Activated CD8-positive, alpha-beta memory T cell treated with anti-CD3 and anti-CD28 coated beads for 4 hours (primary cell): Measurements from ENCODE around the gene FAU.

Source experiments
- DNase-seq, 2 donors: peaks; one replicate each; pipeline ENCODE4 v3.0.0-alpha.2; 2020; ENCODE audit warnings: low read depth in 2 of 2

FAU gene

DNA sequence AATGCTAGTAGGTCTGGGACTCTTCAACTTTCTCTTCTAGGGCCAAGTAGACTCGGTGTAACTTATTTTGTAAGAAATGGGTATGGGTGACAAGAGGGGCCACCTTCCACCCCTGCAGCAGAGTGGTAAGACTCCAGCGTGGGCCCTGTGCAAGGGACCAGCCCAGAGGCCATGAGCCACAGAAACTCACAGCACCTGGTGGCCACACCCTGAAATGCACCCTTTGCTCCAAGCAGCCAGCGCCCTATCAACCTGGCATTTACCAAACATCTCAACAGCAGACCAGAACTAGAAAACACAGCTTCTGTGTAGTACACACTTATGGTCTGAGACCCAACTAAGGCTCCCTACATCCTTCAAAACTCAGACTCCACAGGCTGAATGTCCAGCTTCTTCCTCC is 43.8 kb downstream of the FAU start:
- DNase-seq: peak; percentile 23 to 45

DNA sequence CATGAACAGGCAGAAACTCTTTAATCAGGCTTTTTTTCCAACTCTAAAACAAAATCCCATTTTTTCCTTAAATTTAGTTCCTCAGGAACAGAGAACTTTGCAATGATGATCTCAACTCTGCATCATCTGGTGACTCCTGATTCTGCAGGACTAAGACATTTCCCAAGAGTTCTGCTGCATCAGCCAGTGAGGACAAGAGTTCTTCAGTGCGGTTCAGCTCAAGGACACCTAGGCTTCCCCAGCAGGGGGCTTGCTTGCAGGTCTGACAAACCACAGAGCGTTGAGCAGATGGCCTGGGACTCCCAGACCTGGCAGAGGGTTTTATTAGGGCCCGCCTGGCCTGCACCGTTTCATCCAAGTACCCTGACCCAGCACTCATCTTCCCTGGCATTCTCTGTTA is 44.5 kb downstream of the FAU start:
- DNase-seq: no peak

DNA sequence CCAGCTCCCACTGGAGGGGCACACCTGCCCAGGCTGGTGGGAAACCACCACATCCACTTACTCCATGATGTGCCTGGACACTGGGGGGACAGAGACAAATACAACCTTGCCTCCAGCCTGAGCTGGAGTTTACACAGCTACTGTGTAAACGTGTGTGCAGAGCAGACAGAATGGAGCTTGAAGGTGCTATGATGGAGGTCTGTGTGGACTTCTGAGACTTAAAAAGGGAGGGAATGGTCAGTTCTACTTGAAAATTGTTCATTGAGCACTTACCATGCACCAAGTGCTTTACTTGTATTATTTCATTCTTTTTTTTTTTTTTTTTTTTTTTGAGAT is 49.3 kb downstream of the FAU start:
- DNase-seq: no peak

DNA sequence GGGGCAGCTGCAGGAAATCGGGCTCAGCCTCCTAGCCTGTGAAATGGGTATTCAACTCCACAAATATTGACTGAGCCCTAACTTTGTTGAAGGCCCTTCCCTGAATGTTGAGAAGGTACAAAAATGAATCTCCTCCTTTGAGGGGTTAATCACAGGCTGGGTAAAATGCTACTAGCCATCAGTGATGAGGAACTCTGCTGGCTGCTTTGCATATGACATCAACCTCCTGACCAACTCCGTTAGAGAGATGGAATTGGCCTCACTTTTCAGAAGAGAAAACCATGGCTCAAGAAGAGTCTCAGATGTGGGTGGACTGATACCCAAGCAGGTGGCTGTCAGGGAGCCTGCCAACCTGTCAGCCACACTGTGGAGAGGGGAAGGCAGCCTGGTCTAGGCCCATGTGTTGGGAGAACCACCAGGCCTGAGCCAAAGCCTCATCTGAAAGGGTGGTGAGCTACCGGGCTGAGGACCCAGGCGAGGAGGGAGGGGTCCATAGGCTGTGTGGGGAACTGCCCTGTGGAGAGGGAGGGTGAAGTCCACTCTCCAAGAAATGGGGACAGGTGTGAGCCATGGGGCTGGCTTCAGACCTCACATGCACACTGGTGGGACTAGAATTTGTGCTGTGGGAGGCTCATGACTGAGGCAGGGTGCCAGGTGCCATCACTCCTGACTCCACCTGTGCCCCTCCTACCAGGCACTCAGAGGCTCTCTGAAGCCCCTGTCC is 49.9 kb downstream of the FAU start:
- no peak for DNase-seq
